Heart left ventricle (tissue), 16 donors: ENCODE results near the gene TRMT10A. TPM values are rescaled to one million over a fixed set of nuclear protein-coding genes. Genes with fewer than 3 reads are reported as not detected.

Experiments used
- ATAC-seq, 4 donors: fragments of 200-7000 bp; cut with Tn5 transposase; one replicate each; pipeline ENCODE4 v1.9.1; 2020 to 2022; ENCODE audit warnings: moderate library complexity in 4 of 4, mild to moderate bottlenecking in 3 of 4, moderate number of reproducible peaks in 1 of 4
- DNase-seq, 5 donors: peaks; one replicate each; pipeline ENCODE4 v3.0.0-alpha.2; 2020
- H3K27ac ChIP-seq, 12 donors: fragments of 200-600 bp; sonication (generic) in 4 of 12; one replicate each; pipeline versions ENCODE4 v1.5.0 to v1.8.0; 2016 to 2022; ENCODE audit warnings: mild to moderate bottlenecking in 2 of 12
- H3K27me3 ChIP-seq, 9 donors: fragments of 200-600 bp; sonication (generic) in 2 of 9; one replicate each; pipeline versions ENCODE4 v1.5.1 to v1.8.0; 2016 to 2022; ENCODE audit warnings: mild to moderate bottlenecking in 3 of 9
- H3K36me3 ChIP-seq, 9 donors: fragments of 200-600 bp; sonication (generic) in 2 of 9; one replicate each; pipeline versions ENCODE4 v1.5.0 to v1.8.0; 2018 to 2022; ENCODE audit warnings: mild to moderate bottlenecking in 2 of 9
- H3K4me1 ChIP-seq, 12 donors: fragments of 200-600 bp; sonication (generic) in 4 of 12; one replicate each; pipeline versions ENCODE4 v1.5.0 to v1.8.0; 2016 to 2022; ENCODE audit warnings: mild to moderate bottlenecking in 3 of 12
- H3K4me3 ChIP-seq, 12 donors: fragments of 200-600 bp; sonication (generic) in 4 of 12; one replicate each; pipeline versions ENCODE4 v1.5.0 to v1.8.0; 2017 to 2022; ENCODE audit warnings: mild to moderate bottlenecking in 9 of 12, moderate library complexity in 4 of 12
- H3K9me3 ChIP-seq, 12 donors: fragments of 200-600 bp; sonication (generic) in 4 of 12; one replicate each; pipeline versions ENCODE4 v1.5.0 to v1.8.0; 2016 to 2022; ENCODE audit warnings: mild to moderate bottlenecking in 1 of 12
- CTCF ChIP-seq, 12 donors: fragments of 200-600 bp; sonication (generic) in 4 of 12; IDR thresholded peaks; one replicate each; pipeline versions ENCODE4 v1.5.0 to v1.8.0; 2018 to 2022; ENCODE audit warnings: antibody characterized with exemption in 12 of 12, mild to moderate bottlenecking in 5 of 12
- POLR2A ChIP-seq, 2 donors: fragments of 450-650 bp; IDR thresholded peaks; one replicate each; pipeline ENCODE4 v1.6.1; 2017; ENCODE audit warnings: antibody characterized with exemption in 2 of 2, mild to moderate bottlenecking in 2 of 2, moderate library complexity in 2 of 2
- whole genome bisulfite sequencing, 4 donors: extraction: QIAGEN DNeasy Blood & Tissue Kit in 2 of 4; methylation state at CpG; one replicate each; pipeline versions ENCODE4 v1.1.5 to v1.1.7; 2013 to 2018; 5-methylcytosine and 5-hydroxymethylcytosine counted together
- intact Hi-C, 10 donors: fragments of 100-400 bp; cut with DNase I; formaldehyde crosslinking; loops; one replicate each; pipeline versions ENCODE4 v1.11.1 to v1.14.2; 2022
- polyA plus RNA-seq, 2 donors: library from polyadenylated mRNA; stranded (reverse); fragments of 200-250 nt; gene quantifications; one replicate each; pipeline ENCODE4 v1.2.3, GENCODE V29; 2013
- total RNA-seq, 9 donors: library from RNA; depleted of rRNA in 2 of 9; stranded (reverse); fragments of >200 nt in 2 of 9; fragmentation: NEBNext Ultra II Directional in 3 of 9; extraction: Animal tissue kit (Norgen Biotek cat#: 25700) in 3 of 9; gene quantifications; one replicate each; pipeline versions ENCODE4 v1.1.0 to v1.2.4, GENCODE V29; 2016 to 2023
- donor health status: ischemic (EF 13 %, LVEDD 7.1; RV severe dilation, severe dysfunction).
- donor health status: healthy with polysubstance abuse.
- donor health status: DM: no; HTN: yes; CAD: no.
- donor health status: DM: no; HTN: no; CAD: no.
- donor health status: ischemic (EF 25% LVEDD 6.9; RV normal size, moderate dysfunction).
- donor health status: ischemic (EF 25% LVEDD 5.7; RV mildly dilated, moderate dysfunction).
- donor health status: healthy.
- donor health status: DM: yes; HTN: yes; CAD: no.
- donor health status: ischemic (EF 35%, LVEDD 5.7; RV mildly dilated, moderate dysfunction).
- donor health status: nonischemic (EF 11% LVEDD 7.7; RV severe dilation, severe dysfunction).
- donor health status: DM: yes; HTN: yes; CAD: no.
- donor health status: PGD.
- donor health status: ischemic (EF 29% LVEDD 5.4; RV normal size, mild dysfunction).
- donor health status: nonischemic (EF 23%, LVEDD 6.1; RV moderate dilation, normal function).

The TRMT10A gene
- total and polyA plus RNA-seq, 11 donors: 1.8 to 5.1 (median 4.1) TPM

GRCh38 chr4:99610605-99611175 is 46.9 kb upstream of the TRMT10A start:
- Histone ChIP-seq H3K4me3 (no peak overlapping the region), H3K9me3 (no peaks in the 10 kb centered on the region), H3K36me3 (no peaks in the 10 kb centered on the region), H3K27me3 (no peaks in the 10 kb centered on the region), H3K4me1 (peaks cover 0 to 9% (median 0%) of the 10 kb centered on the region in 12 donors), H3K27ac (no peak overlapping the region)
- DNase-seq: no peak
- no peak for ATAC-seq
- intact Hi-C loops: no loop called here
- TF ChIP-seq CTCF (IDR thresholded peaks at IDR 0.05) (no peak), POLR2A (IDR thresholded peaks at IDR 0.05) (no peak)
- 77 to 91% (median 83%) methylated on average over 5 of the region's 5 CpGs for WGBS, 4 donors

DNA sequence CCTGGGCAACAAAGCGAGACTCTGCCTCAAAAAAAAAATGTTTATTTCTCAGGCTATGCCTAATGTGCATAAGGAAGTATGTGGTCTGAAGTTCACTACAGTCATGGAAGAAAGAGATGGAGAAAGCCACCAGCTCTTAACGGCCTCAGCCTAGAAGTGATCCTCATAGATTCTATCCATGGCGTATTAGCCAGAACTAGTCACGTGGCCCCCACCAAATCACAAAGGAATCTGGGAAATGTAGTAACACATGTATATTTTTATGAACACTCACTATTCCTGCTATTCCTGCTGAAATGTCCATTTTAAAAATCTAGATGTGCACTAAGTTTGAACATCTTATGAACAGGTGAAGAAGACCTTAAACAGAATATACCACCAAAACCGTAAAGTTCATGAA is 44.6 kb upstream of the TRMT10A start:
- H3K36me3 ChIP-seq: no peaks in the 10 kb centered on the region
- no peak for ATAC-seq
- no peaks in the 10 kb centered on the region for H3K4me1 ChIP-seq
- no peaks in the 10 kb centered on the region for H3K9me3 ChIP-seq
- no peaks in the 10 kb centered on the region for H3K27me3 ChIP-seq
- DNase-seq: no peak
- TF ChIP-seq CTCF (IDR thresholded peaks at IDR 0.05) (no peak), POLR2A (IDR thresholded peaks at IDR 0.05) (no peak)
- WGBS, 4 donors: 73 to 94% (median 87%) methylated on average over 5 of the region's 5 CpGs
- H3K27ac ChIP-seq: no peak overlapping the region
- intact Hi-C loops: no loop called here
- no peak overlapping the region for H3K4me3 ChIP-seq

- ATAC-seq (no peak), DNase-seq (no peak)
- 90 to 94% (median 90%) methylated on average over 2 of the region's 2 CpGs for WGBS, 4 donors
- no peak for TF ChIP-seq CTCF (IDR thresholded peaks at IDR 0.05)
- TF ChIP-seq POLR2A (IDR thresholded peaks at IDR 0.05): no peak
- Histone ChIP-seq H3K27ac (no peak overlapping the region), H3K27me3 (no peaks in the 10 kb centered on the region), H3K36me3 (no peaks in the 10 kb centered on the region), H3K9me3 (no peaks in the 10 kb centered on the region), H3K4me1 (no peaks in the 10 kb centered on the region), H3K4me3 (no peak overlapping the region)
- intact Hi-C loops: no loop called here
These were observed 42.9 kb upstream of the TRMT10A start for GRCh38 chr4:99606716-99607115.

GRCh38 chr4:99594818-99595217 is 31.0 kb upstream of the TRMT10A start:
- Histone ChIP-seq H3K4me1 (no peaks in the 10 kb centered on the region), H3K27ac (no peak overlapping the region), H3K27me3 (no peaks in the 10 kb centered on the region), H3K36me3 (no peaks in the 10 kb centered on the region), H3K9me3 (no peaks in the 10 kb centered on the region), H3K4me3 (no peak overlapping the region)
- TF ChIP-seq POLR2A (IDR thresholded peaks at IDR 0.05) (no peak), CTCF (IDR thresholded peaks at IDR 0.05) (no peak)
- 89 to 92% (median 90%) methylated on average over 2 of the region's 2 CpGs for WGBS, 4 donors
- ATAC-seq: no peak
- DNase-seq: no peak
- intact Hi-C loops: no loop called here
